ENCODE measurements around the gene BIRC2. TPM values are rescaled to one million over a fixed set of nuclear protein-coding genes. Genes with fewer than 3 reads are reported as not detected.

BIRC2 gene
- total and polyA plus RNA-seq, 2 donors (not counting 1 experiment from before 2014, with no cell fraction given) = 45.4 to 59.6 TPM

DNA sequence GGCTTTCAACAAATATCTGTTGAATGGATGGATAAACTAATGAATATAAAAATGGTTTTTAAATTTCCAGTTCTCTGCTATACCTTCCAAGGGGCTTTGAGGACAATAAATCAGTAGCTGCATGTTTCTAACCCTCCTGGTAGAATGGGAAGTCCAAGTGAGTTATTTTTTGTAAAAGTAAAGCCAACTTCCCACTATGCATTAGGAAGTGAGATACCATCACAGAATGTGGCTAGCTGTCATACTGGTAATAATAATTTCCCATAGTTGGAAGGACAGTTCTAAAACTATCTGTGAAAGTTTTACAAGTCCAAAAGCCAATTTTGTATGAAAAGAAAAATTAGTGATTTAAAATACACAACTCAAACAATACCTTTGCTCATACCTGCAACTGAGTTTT, 55.5 kb downstream of the BIRC2 start:
- TF ChIP-seq, protein P1, sequence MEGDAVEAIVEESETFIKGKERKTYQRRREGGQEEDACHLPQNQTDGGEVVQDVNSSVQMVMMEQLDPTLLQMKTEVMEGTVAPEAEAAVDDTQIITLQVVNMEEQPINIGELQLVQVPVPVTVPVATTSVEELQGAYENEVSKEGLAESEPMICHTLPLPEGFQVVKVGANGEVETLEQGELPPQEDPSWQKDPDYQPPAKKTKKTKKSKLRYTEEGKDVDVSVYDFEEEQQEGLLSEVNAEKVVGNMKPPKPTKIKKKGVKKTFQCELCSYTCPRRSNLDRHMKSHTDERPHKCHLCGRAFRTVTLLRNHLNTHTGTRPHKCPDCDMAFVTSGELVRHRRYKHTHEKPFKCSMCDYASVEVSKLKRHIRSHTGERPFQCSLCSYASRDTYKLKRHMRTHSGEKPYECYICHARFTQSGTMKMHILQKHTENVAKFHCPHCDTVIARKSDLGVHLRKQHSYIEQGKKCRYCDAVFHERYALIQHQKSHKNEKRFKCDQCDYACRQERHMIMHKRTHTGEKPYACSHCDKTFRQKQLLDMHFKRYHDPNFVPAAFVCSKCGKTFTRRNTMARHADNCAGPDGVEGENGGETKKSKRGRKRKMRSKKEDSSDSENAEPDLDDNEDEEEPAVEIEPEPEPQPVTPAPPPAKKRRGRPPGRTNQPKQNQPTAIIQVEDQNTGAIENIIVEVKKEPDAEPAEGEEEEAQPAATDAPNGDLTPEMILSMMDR (conservative IDR thresholded peaks at IDR 0.05 in 1 of 2, IDR thresholded peaks at IDR 0.05 in 1 of 2; ENCODE audit: low read depth in 1 of 2, low read length in 2 of 2) = no peak
- TF ChIP-seq EZH2 (IDR thresholded peaks at IDR 0.05; ENCODE audit: low read length, missing control alignments) = no peak
- no peak overlapping the region for H3K9ac ChIP-seq (ENCODE audit: insufficient read depth, low read length)
- peaks cover 5% of the 10 kb centered on the region for H3K36me3 ChIP-seq (ENCODE audit: control insufficient read depth, insufficient read depth, low read length)
- no peak overlapping the region for H3K4me2 ChIP-seq (ENCODE audit: extremely low read depth, insufficient read depth, low read length)
- no peak overlapping the region for H3K27ac ChIP-seq (ENCODE audit: insufficient read depth, low read length)
- H4K20me1 ChIP-seq (ENCODE audit: control insufficient read depth, extremely low read depth, insufficient read depth, low read length) = no peaks in the 10 kb centered on the region
- no peaks in the 10 kb centered on the region for H3K4me1 ChIP-seq (ENCODE audit: control insufficient read depth, extremely low read depth, insufficient read depth, low read length)
- DNase-seq (ENCODE audit: low read depth in 2 of 2) = no peak
- no peaks in the 10 kb centered on the region for H3K27me3 ChIP-seq (ENCODE audit: control insufficient read depth, insufficient read depth, low read length)
- no peak overlapping the region for H3K4me3 ChIP-seq (replicated peaks in 1 of 4; ENCODE audit: control extremely low read depth in 1 of 4, insufficient read depth in 1 of 4, low read depth in 3 of 4, low read length in 4 of 4)
- H2AFZ ChIP-seq (ENCODE audit: low read length) = no peak overlapping the region
- peaks cover 8% of the 10 kb centered on the region for H3K79me2 ChIP-seq (ENCODE audit: control insufficient read depth, insufficient read depth, low read length)
- no peaks in the 10 kb centered on the region for H3K9me3 ChIP-seq (ENCODE audit: control insufficient read depth, insufficient read depth, low read depth, low read length)

- Histone ChIP-seq H3K36me3 (ENCODE audit: control insufficient read depth, insufficient read depth, low read length) (no peaks in the 10 kb centered on the region), H3K79me2 (ENCODE audit: control insufficient read depth, insufficient read depth, low read length) (peaks cover 8% of the 10 kb centered on the region)
- no peak for DNase-seq (ENCODE audit: low read depth in 2 of 2)
These were observed 58.5 kb downstream of the BIRC2 start for GRCh38 chr11:102405501-102405900.

DNA sequence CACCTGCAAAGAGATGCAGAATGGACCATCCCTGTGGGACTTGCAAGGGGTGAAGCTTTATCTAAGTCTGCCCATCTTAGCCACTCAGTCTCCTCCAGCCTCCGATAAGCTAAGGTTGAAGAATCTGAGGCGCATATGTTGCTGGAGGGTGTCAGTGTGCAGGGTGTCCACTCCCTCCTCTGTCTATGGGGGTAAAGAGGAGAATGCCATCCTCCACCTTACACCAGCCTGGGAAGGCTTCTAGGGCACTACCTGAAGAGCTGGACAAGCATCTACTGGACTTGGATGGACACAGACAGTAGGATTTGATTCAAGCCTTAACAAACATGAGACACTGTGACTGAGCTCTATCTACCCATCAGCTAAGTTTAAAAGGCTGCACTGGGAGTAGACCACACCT, 59.1 kb downstream of the BIRC2 start:
- no peak overlapping the region for H2AFZ ChIP-seq (ENCODE audit: low read length)
- DNase-seq (ENCODE audit: low read depth in 2 of 2) = no peak
- H3K9ac ChIP-seq (ENCODE audit: insufficient read depth, low read length) = no peak overlapping the region
- H3K4me2 ChIP-seq (ENCODE audit: extremely low read depth, insufficient read depth, low read length) = no peak overlapping the region
- no peak overlapping the region for H3K4me3 ChIP-seq (replicated peaks in 1 of 4; ENCODE audit: control extremely low read depth in 1 of 4, insufficient read depth in 1 of 4, low read depth in 3 of 4, low read length in 4 of 4)
- H3K27me3 ChIP-seq (ENCODE audit: control insufficient read depth, insufficient read depth, low read length) = no peaks in the 10 kb centered on the region
- H3K9me3 ChIP-seq (ENCODE audit: control insufficient read depth, insufficient read depth, low read depth, low read length) = no peaks in the 10 kb centered on the region
- no peaks in the 10 kb centered on the region for H4K20me1 ChIP-seq (ENCODE audit: control insufficient read depth, extremely low read depth, insufficient read depth, low read length)
- H3K4me1 ChIP-seq (ENCODE audit: control insufficient read depth, extremely low read depth, insufficient read depth, low read length) = no peaks in the 10 kb centered on the region
- no peaks in the 10 kb centered on the region for H3K36me3 ChIP-seq (ENCODE audit: control insufficient read depth, insufficient read depth, low read length)
- H3K79me2 ChIP-seq (ENCODE audit: control insufficient read depth, insufficient read depth, low read length) = peaks cover 9% of the 10 kb centered on the region
- TF ChIP-seq, protein P1 (conservative IDR thresholded peaks at IDR 0.05 in 1 of 2, IDR thresholded peaks at IDR 0.05 in 1 of 2; ENCODE audit: low read depth in 1 of 2, low read length in 2 of 2) = no peak
- TF ChIP-seq EZH2 (IDR thresholded peaks at IDR 0.05; ENCODE audit: low read length, missing control alignments) = no peak
- no peak overlapping the region for H3K27ac ChIP-seq (ENCODE audit: insufficient read depth, low read length)

More at GRCh38 chr11:102405501-102405900, 58.5 kb downstream of the BIRC2 start:
- no peak overlapping the region for H3K27ac ChIP-seq (ENCODE audit: insufficient read depth, low read length)
- no peak overlapping the region for H2AFZ ChIP-seq (ENCODE audit: low read length)
- no peaks in the 10 kb centered on the region for H3K9me3 ChIP-seq (ENCODE audit: control insufficient read depth, insufficient read depth, low read depth, low read length)
- no peaks in the 10 kb centered on the region for H3K27me3 ChIP-seq (ENCODE audit: control insufficient read depth, insufficient read depth, low read length)
- H3K4me2 ChIP-seq (ENCODE audit: extremely low read depth, insufficient read depth, low read length) = no peak overlapping the region
- H4K20me1 ChIP-seq (ENCODE audit: control insufficient read depth, extremely low read depth, insufficient read depth, low read length) = no peaks in the 10 kb centered on the region
- no peaks in the 10 kb centered on the region for H3K4me1 ChIP-seq (ENCODE audit: control insufficient read depth, extremely low read depth, insufficient read depth, low read length)
- TF ChIP-seq, protein P1 (conservative IDR thresholded peaks at IDR 0.05 in 1 of 2, IDR thresholded peaks at IDR 0.05 in 1 of 2; ENCODE audit: low read depth in 1 of 2, low read length in 2 of 2) = no peak
- no peak for TF ChIP-seq EZH2 (IDR thresholded peaks at IDR 0.05; ENCODE audit: low read length, missing control alignments)
- no peak overlapping the region for H3K4me3 ChIP-seq (replicated peaks in 1 of 4; ENCODE audit: control extremely low read depth in 1 of 4, insufficient read depth in 1 of 4, low read depth in 3 of 4, low read length in 4 of 4)
- no peak overlapping the region for H3K9ac ChIP-seq (ENCODE audit: insufficient read depth, low read length)
